NCI-H128 (cell line): ENCODE data around the gene PAXIP1.
"Not testable (repeated sequence)": the region's sequence is repeated elsewhere in the genome, so short reads cannot be mapped to it uniquely, and the experiment has no call there.

Source experiments
- DNase-seq: peaks from one replicate; lab custom pipeline; 2025; ENCODE audit not compliant: unreplicated experiment; lab: John Stamatoyannopoulos, UW

PAXIP1 gene, protein sequence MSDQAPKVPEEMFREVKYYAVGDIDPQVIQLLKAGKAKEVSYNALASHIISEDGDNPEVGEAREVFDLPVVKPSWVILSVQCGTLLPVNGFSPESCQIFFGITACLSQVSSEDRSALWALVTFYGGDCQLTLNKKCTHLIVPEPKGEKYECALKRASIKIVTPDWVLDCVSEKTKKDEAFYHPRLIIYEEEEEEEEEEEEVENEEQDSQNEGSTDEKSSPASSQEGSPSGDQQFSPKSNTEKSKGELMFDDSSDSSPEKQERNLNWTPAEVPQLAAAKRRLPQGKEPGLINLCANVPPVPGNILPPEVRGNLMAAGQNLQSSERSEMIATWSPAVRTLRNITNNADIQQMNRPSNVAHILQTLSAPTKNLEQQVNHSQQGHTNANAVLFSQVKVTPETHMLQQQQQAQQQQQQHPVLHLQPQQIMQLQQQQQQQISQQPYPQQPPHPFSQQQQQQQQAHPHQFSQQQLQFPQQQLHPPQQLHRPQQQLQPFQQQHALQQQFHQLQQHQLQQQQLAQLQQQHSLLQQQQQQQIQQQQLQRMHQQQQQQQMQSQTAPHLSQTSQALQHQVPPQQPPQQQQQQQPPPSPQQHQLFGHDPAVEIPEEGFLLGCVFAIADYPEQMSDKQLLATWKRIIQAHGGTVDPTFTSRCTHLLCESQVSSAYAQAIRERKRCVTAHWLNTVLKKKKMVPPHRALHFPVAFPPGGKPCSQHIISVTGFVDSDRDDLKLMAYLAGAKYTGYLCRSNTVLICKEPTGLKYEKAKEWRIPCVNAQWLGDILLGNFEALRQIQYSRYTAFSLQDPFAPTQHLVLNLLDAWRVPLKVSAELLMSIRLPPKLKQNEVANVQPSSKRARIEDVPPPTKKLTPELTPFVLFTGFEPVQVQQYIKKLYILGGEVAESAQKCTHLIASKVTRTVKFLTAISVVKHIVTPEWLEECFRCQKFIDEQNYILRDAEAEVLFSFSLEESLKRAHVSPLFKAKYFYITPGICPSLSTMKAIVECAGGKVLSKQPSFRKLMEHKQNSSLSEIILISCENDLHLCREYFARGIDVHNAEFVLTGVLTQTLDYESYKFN

GRCh38 chr7:155003092-155003375 is at the start of gene PAXIP1:
Gene PAXIP1, minus strand, starts transcription at chr7:155003124. Its CDS starts 195 bp downstream, at chr7:155002929.
- DNase-seq = peak; percentile 66

- no peak for DNase-seq
These were observed 48.4 kb upstream of the PAXIP1 start for GRCh38 chr7:155051355-155051754.

DNA sequence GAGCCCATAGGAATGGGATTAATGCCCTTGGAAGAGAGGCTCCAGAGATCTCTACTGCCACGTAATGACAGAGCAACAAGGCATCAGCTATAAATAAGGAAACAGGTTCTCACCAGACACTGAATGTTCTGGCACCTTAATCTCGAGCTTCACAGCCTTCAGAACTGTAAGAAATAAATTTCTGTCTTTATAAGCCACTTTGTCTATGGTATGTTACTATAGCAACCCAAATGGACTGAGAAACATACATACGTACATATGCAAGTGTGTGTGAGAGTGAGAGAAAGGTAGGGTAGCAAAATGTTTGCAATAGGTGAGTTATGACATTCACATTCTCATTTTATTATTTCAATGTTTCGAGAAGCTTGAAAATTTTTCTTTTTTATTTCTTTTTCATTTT is 45.1 kb upstream of the PAXIP1 start:
- no peak for DNase-seq

DNA sequence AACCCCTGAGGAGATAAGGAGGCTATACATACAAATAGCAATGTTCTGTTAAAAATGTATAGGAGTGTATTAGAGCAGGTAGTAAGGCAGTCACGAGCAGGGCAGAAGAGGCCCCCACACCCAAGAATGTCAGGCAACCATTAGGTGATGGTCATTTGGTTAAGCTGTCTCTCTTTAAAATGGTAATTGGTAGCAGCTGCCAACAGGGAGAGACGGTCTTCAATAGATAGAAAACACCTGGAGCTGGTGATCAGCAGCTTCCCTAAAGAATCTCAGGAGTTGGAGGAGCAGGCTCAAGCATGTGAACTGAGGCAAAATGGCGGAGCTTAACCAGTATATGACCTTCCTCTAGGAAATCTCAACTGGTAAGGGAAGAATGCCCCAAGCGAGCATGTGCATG is 40.8 kb upstream of the PAXIP1 start:
- no peak for DNase-seq

DNA sequence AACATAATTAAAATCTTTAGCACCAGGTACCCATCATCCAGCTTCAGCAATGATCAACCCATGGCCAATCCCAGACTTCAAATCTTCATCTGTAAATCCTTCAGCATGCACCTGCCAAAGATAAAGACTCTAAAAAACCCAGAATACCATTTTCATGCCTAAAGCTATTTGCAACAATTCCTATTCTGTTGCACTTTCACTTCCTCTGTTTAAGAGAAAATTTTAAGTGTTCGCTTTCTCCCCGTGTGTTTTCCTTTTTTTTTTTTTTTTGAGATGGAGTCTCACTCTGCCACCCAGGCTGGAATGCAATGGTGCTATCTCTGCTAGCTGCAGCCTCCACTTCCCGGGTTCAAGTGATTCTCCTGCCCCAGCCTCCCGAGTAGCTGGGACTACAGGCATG is 35.4 kb upstream of the PAXIP1 start:
- no peak for DNase-seq

DNA sequence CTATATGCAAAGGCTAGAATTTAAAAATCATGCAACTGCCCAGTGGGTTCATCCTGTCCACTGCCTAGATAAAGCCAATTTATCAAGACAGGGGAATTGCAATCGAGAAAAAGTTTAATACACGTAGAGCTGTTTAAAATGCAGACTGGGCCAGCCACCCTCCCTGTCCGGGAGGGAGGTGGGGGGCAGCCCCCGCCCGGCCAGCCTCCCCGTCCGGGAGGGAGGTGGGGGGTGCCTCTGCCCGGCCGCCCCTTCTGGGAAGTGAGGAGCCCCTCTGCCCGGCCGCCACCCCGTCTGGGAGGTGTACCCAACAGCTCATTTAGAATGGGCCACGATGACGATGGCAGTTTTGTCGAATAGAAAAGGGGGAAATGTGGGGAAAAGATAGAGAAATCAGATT is 31.6 kb upstream of the PAXIP1 start:
- DNase-seq = not testable (repeated sequence)

DNA sequence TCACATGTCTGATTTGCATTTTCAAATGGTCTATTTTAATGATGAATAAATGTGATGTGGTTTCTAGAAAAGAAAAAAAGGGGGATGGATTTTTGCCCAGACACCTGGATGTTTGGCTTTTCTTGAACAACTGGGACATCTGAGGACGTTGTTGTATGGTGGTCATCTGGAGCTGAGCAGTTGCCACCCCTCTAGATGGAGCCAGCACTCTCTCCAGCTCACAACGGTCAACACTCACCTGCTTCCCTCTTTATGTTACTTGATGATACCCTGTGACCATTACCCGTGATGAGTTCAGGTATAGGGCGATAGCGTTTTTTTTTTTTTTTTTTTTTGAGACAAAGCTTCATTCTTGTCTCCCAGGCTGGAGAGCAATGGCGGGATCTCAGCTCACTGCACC is 30.1 kb upstream of the PAXIP1 start:
- DNase-seq = no peak

- no peak for DNase-seq
These were observed 25.0 kb upstream of the PAXIP1 start for GRCh38 chr7:155027879-155028278.

- DNase-seq = no peak
These were observed 18.8 kb upstream of the PAXIP1 start for GRCh38 chr7:155021699-155022145.

GRCh38 chr7:155020996-155021395 is 18.1 kb upstream of the PAXIP1 start:
- DNase-seq = no peak

GRCh38 chr7:155017834-155018233 is 14.9 kb upstream of the PAXIP1 start:
- no peak for DNase-seq

GRCh38 chr7:155011086-155011485 is 8.2 kb upstream of the PAXIP1 start:
- no peak for DNase-seq

GRCh38 chr7:155009570-155010157 is 6.7 kb upstream of the PAXIP1 start:
- DNase-seq = no peak

DNA sequence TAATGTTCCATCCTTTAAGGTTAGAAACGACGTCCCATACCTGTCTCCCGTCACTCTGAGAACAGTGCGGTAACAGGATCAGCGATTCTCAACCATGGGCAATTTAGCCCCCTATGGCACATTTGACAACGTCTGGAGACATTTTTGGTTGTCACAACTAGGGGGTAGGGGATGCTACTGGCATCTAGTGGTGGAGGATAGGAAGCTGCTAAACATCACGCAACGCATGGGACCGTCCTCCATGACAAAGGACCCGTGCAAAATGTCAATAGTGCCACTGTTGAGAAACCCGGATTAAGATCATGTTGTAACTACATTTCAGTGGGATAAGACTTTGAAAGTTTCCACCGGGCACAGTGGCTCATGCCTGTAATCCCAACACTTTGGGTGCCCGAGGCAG is 5.0 kb upstream of the PAXIP1 start:
- no peak for DNase-seq

- no peak for DNase-seq
These were observed 671 bp upstream of the PAXIP1 start for GRCh38 chr7:155003376-155004214.

- peak; percentile 32 for DNase-seq
These were observed 373 bp downstream of the PAXIP1 start for GRCh38 chr7:155002411-155003091.

- DNase-seq = no peak
These were observed 1.0 kb downstream of the PAXIP1 start for GRCh38 chr7:155001756-155002410.

DNA sequence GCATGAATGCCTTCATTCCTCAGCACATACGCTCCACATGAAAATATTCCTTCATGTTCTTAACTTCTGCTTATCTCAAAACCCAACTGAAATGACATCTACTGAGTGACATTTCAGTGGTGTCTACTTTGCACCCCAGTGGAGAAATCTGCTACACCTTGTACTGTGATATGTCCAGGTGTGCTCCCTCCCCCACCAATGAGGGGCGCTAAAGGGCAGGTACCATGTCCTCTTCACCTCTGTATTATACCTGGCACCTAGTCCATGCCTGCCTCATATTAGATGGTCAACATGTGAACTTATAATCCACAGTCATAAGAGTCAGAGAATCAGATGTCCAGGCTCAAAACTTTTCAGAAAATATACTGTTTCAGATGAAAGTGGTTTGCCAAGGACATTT is 2.1 kb downstream of the PAXIP1 start:
- no peak for DNase-seq

DNA sequence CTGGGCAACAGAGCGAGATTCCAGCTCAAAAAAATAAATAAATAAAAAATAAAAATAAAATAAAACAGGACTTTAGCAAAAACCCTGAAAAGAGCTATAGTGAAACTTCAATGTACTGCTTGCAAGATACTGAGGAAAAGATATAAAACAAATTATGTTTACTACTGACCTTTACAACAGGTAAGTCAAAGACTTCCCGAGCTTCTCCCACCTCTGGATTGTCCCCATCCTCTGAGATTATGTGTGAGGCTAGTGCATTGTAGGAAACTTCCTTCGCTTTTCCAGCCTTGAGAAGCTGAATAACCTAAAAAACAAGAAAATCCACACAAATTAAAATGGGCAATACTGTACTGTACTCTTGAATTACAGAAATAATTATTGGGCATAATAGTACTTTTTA is 4.4 kb downstream of the PAXIP1 start:
- no peak for DNase-seq
